Liver (tissue), 9 donors: ENCODE data around the gene GPR84. TPM values are rescaled to one million over a fixed set of nuclear protein-coding genes. Genes with fewer than 3 reads are reported as not detected.

ENCODE experiments used
- DNase-seq: peaks from one replicate; pipeline ENCODE4 v3.0.0-alpha.2; 2017; ENCODE audit warnings: low spot score
- H3K27ac ChIP-seq, 2 donors: one replicate each; pipeline ENCODE4 v1.7.0; 2013; ENCODE audit warnings: inconsistent platforms in 2 of 2, low read length in 2 of 2, control low read depth in 1 of 2, low read depth in 1 of 2, mild to moderate bottlenecking in 1 of 2
- H3K27me3 ChIP-seq, 4 donors: one replicate each; pipeline versions ENCODE4 v1.6.1 to v1.7.0; 2013; ENCODE audit warnings: low read length in 3 of 4, inconsistent platforms in 1 of 4, mild to moderate bottlenecking in 1 of 4, moderate library complexity in 1 of 4; ENCODE audit not compliant: control insufficient read depth in 4 of 4, insufficient read depth in 4 of 4
- H3K36me3 ChIP-seq, 4 donors: one replicate each; pipeline versions ENCODE4 v1.6.1 to v1.7.0; 2013; ENCODE audit warnings: low read length in 3 of 4, mild to moderate bottlenecking in 3 of 4, low read depth in 1 of 4, moderate library complexity in 1 of 4; ENCODE audit not compliant: control insufficient read depth in 4 of 4, insufficient read depth in 3 of 4
- H3K4me1 ChIP-seq, 4 donors: one replicate each; pipeline versions ENCODE4 v1.6.1 to v1.7.0; 2013; ENCODE audit warnings: low read length in 3 of 4, mild to moderate bottlenecking in 3 of 4, moderate library complexity in 1 of 4; ENCODE audit not compliant: control insufficient read depth in 4 of 4, insufficient read depth in 4 of 4
- H3K4me3 ChIP-seq, 3 donors: one replicate each; pipeline versions ENCODE4 v1.6.1 to v1.7.0; 2013; ENCODE audit warnings: low read length in 3 of 3, control low read depth in 1 of 3, low read depth in 1 of 3, mild to moderate bottlenecking in 1 of 3
- H3K9ac ChIP-seq, 2 donors: one replicate each; pipeline ENCODE4 v1.7.0; 2013; ENCODE audit warnings: low read length in 2 of 2, mild to moderate bottlenecking in 2 of 2, moderate library complexity in 2 of 2, control low read depth in 1 of 2, low read depth in 1 of 2
- H3K9me3 ChIP-seq, 4 donors: one replicate each; pipeline versions ENCODE4 v1.6.1 to v1.7.0; 2013; ENCODE audit warnings: low read length in 3 of 4; ENCODE audit not compliant: control insufficient read depth in 4 of 4
- ATF3 ChIP-seq: IDR thresholded peaks from 2 replicates; pipeline ENCODE4 v1.6.1; 2016; ENCODE audit warnings: antibody characterized with exemption
- CTCF ChIP-seq: fragments of 150-350 bp; IDR thresholded peaks from 2 replicates; pipeline ENCODE4 v1.5.1; 2017; ENCODE audit warnings: improper control_type of control experiment, low read depth, low read length; ENCODE audit not compliant: missing input control
- EGR1 ChIP-seq, 2 donors: IDR thresholded peaks; 2 replicates each; pipeline ENCODE4 v1.6.1; 2016 to 2018; ENCODE audit warnings: antibody characterized with exemption in 2 of 2, low read depth in 2 of 2
- FOXA1 ChIP-seq: IDR thresholded peaks from 2 replicates; pipeline ENCODE4 v1.6.1; 2016; ENCODE audit warnings: antibody characterized with exemption
- FOXA2 ChIP-seq: IDR thresholded peaks from 2 replicates; pipeline ENCODE4 v1.6.1; 2016; ENCODE audit warnings: antibody characterized with exemption
- HNF4A ChIP-seq, 2 donors: conservative IDR thresholded peaks; 2 replicates each; pipeline ENCODE4 v1.6.1; 2016; ENCODE audit warnings: antibody characterized with exemption in 2 of 2, mild to moderate bottlenecking in 2 of 2
- HNF4G ChIP-seq: IDR thresholded peaks from 2 replicates; pipeline ENCODE4 v1.6.1; 2016; ENCODE audit warnings: antibody characterized with exemption
- JUND ChIP-seq, 2 donors: IDR thresholded peaks; 2 replicates each; pipeline ENCODE4 v1.6.1; 2016; ENCODE audit warnings: antibody characterized with exemption in 2 of 2
- MAX ChIP-seq: IDR thresholded peaks from 2 replicates; pipeline ENCODE4 v1.6.1; 2016; ENCODE audit warnings: antibody characterized with exemption
- NR2F2 ChIP-seq: IDR thresholded peaks from 2 replicates; pipeline ENCODE4 v1.6.1; 2016; ENCODE audit warnings: antibody characterized with exemption
- RAD21 ChIP-seq, 2 donors: IDR thresholded peaks; 2 replicates each; pipeline ENCODE4 v1.6.1; 2016; ENCODE audit warnings: antibody characterized with exemption in 2 of 2, mild to moderate bottlenecking in 2 of 2
- REST ChIP-seq: IDR thresholded peaks from 2 replicates; pipeline ENCODE4 v1.6.1; 2016; ENCODE audit warnings: antibody characterized with exemption, mild to moderate bottlenecking
- RXRA ChIP-seq, 2 donors: IDR thresholded peaks; 2 replicates each; pipeline ENCODE4 v1.6.1; 2017 to 2018; ENCODE audit warnings: antibody characterized with exemption in 2 of 2, mild to moderate bottlenecking in 1 of 2
- SP1 ChIP-seq: IDR thresholded peaks from 2 replicates; pipeline ENCODE4 v1.6.1; 2018; ENCODE audit warnings: antibody characterized with exemption, mild to moderate bottlenecking
- TAF1 ChIP-seq: conservative IDR thresholded peaks from 2 replicates; pipeline ENCODE4 v1.6.1; 2016; ENCODE audit warnings: antibody characterized with exemption, mild to moderate bottlenecking
- YY1 ChIP-seq: IDR thresholded peaks from 2 replicates; pipeline ENCODE4 v1.6.1; 2016; ENCODE audit warnings: antibody characterized with exemption, mild to moderate bottlenecking
- ZBTB33 ChIP-seq: IDR thresholded peaks from 2 replicates; pipeline ENCODE4 v1.6.1; 2016; ENCODE audit warnings: antibody characterized with exemption
- WGBS: extraction: QIAGEN DNeasy Blood & Tissue Kit; methylation state at CpG from one replicate; pipeline ENCODE4 v1.1.7; 2013; 5-methylcytosine and 5-hydroxymethylcytosine counted together
- polyA plus RNA-seq, 2 donors: library from polyadenylated mRNA; stranded (reverse) in 1 of 2; unstranded in 1 of 2; fragments of 200-250 nt in 1 of 2; fragments of >200 nt in 1 of 2; fragmentation: Nextera tagmentation in 1 of 2; extraction: Ambion mirVana in 1 of 2; gene quantifications; one replicate each; pipeline versions ENCODE4 v1.2.1 to v1.2.3, GENCODE V29; 2013 to 2015
- total RNA-seq, 2 donors: library from RNA; depleted of rRNA; stranded (reverse); fragments of >200 nt; gene quantifications; one replicate each; pipeline ENCODE4 v1.2.3, GENCODE V29; 2014
- donor health status: healthy.
- donor health status: healthy.
- donor health status: healthy.
- donor health status: healthy.
- donor health status: healthy.

Gene GPR84
- total and polyA plus RNA-seq, 4 donors = 0.09 to 0.37 (median 0.33) TPM; not detected in 1

- H3K27me3 ChIP-seq = no peaks in the 10 kb centered on the region
- no peaks in the 10 kb centered on the region for H3K36me3 ChIP-seq
- H3K4me3 ChIP-seq = no peak overlapping the region
- no peaks in the 10 kb centered on the region for H3K9me3 ChIP-seq
- no peak overlapping the region for H3K9ac ChIP-seq
- peak overlapping the region in 1 of 2 donors; percentile 16 for H3K27ac ChIP-seq
- TF ChIP-seq ATF3 (no peak), ZBTB33 (no peak), HNF4G (no peak), FOXA1 (no peak), JUND (IDR thresholded peaks at IDR 0.05) (no peak), RXRA (IDR thresholded peaks at IDR 0.05) (no peak), CTCF (no peak), REST (no peak), SP1 (no peak)
- WGBS = 92% methylated on average over 3 of the region's 3 CpGs
- no peak for DNase-seq
- peaks cover 5 to 11% (median 7%) of the 10 kb centered on the region in 4 donors for H3K4me1 ChIP-seq
Observed at GRCh38 chr12:54383041-54383609, 18.8 kb upstream of the GPR84 start.

- no peak overlapping the region for H3K27ac ChIP-seq
- no peaks in the 10 kb centered on the region for H3K9me3 ChIP-seq
- no peaks in the 10 kb centered on the region for H3K27me3 ChIP-seq
- WGBS = 96% methylated on average over 4 of the region's 4 CpGs
- peaks cover 5 to 11% (median 7%) of the 10 kb centered on the region in 4 donors for H3K4me1 ChIP-seq
- no peak overlapping the region for H3K4me3 ChIP-seq
- no peaks in the 10 kb centered on the region for H3K36me3 ChIP-seq
- no peak overlapping the region for H3K9ac ChIP-seq
- DNase-seq = no peak
- TF ChIP-seq CTCF (no peak), SP1 (no peak), HNF4G (no peak), RAD21 (IDR thresholded peaks at IDR 0.05) (no peak), RXRA (IDR thresholded peaks at IDR 0.05) (no peak), EGR1 (IDR thresholded peaks at IDR 0.05; ENCODE audit: low read depth in 2 of 2) (no peak), ATF3 (no peak), HNF4A (conservative IDR thresholded peaks at IDR 0.05) (no peak), NR2F2 (no peak), TAF1 (no peak), MAX (no peak), FOXA2 (no peak), ZBTB33 (no peak), YY1 (no peak)
Observed at GRCh38 chr12:54381136-54381535, 16.9 kb upstream of the GPR84 start.
